HCT116 (cell line): ENCODE data around the gene MYO10.

Experiments
- EZH2phosphoT487 ChIP-seq: fragments of 200-600 bp; IDR thresholded peaks from 2 replicates; pipeline ENCODE4 v1.6.1; 2018; ENCODE audit warnings: antibody characterized with exemption, borderline replicate concordance
- MAX ChIP-seq: IDR thresholded peaks from 2 replicates; pipeline ENCODE4 v1.6.1; 2012
- POLR2A ChIP-seq: IDR thresholded peaks from 2 replicates; pipeline ENCODE4 v1.7.0; 2011; ENCODE audit warnings: borderline replicate concordance; ENCODE audit not compliant: insufficient read depth, insufficient read length; ENCODE audit errors: extremely low read depth
- TF ChIP-seq, protein P1 (sequence below), 3 experiments: fragments of 200-600 bp in 1 of 3; sonication (generic) in 1 of 3; IDR thresholded peaks in 2 of 3; conservative IDR thresholded peaks in 1 of 3; 2 replicates each; pipeline ENCODE4 v1.5.1; 2012 to 2017; ENCODE audit warnings: low read depth in 2 of 3, low read length in 2 of 3, antibody characterized with exemption in 1 of 3, borderline replicate concordance in 1 of 3, control low read depth in 1 of 3, mild to moderate bottlenecking in 1 of 3, mixed read lengths in 1 of 3, mixed run types in 1 of 3, moderate library complexity in 1 of 3; ENCODE audit not compliant: insufficient read depth in 1 of 3

DNA sequence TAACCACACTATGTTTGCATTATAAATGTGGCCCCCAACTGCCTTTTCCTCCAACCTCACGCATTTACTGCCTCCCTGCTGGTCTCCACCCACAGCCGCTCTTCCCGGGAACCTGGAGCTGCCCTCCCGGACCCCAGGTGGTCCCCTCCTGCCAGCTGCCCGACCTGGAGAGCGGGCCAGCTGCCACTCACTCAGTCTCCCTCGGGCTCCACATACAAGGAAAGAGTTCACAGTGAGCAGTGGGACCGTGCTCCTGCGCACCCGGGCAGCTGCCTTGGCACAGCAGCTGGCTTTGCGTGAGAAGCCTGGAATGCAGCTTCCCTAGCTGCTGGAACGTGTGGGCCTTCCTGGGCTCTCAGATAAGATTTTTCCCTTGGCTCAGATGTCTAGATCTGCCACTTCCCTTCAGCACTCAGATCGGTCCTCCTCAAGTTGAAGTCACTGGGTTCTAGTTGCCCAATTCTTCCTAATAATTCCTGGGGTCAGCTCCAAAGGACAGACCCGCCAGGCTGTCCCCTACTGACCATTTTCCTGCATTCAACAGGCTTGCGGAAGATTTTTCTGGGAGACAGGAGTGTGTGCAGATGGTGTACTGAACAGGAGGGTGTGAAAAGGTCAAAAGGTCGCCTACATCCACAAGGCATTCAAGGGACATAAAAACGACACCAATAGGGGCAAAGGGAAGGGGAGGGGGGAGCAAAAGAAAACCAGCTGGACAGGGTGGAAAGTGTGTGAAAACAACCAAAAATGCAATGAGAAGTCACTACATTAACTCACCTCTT, 69.1 kb downstream of the MYO10 start:
- TF ChIP-seq, protein P1, sequence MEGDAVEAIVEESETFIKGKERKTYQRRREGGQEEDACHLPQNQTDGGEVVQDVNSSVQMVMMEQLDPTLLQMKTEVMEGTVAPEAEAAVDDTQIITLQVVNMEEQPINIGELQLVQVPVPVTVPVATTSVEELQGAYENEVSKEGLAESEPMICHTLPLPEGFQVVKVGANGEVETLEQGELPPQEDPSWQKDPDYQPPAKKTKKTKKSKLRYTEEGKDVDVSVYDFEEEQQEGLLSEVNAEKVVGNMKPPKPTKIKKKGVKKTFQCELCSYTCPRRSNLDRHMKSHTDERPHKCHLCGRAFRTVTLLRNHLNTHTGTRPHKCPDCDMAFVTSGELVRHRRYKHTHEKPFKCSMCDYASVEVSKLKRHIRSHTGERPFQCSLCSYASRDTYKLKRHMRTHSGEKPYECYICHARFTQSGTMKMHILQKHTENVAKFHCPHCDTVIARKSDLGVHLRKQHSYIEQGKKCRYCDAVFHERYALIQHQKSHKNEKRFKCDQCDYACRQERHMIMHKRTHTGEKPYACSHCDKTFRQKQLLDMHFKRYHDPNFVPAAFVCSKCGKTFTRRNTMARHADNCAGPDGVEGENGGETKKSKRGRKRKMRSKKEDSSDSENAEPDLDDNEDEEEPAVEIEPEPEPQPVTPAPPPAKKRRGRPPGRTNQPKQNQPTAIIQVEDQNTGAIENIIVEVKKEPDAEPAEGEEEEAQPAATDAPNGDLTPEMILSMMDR (IDR thresholded peaks at IDR 0.05 in 2 of 3, conservative IDR thresholded peaks at IDR 0.05 in 1 of 3; ENCODE audit: borderline replicate concordance in 1 of 3, insufficient read depth in 1 of 3, low read depth in 2 of 3, low read length in 2 of 3): no peak
- TF ChIP-seq MAX (no peak), POLR2A (no peak), EZH2phosphoT487 (no peak)
